ENCODE results near the gene TMEM134.
"Not testable (repeated sequence)": the region's sequence is repeated elsewhere in the genome, so short reads cannot be mapped to it uniquely, and the experiment has no call there.

Gene TMEM134

GRCh38 chr11:67428052-67429001 is 40.7 kb downstream of the TMEM134 start, which contains the start of gene RPS6KB2:
TSS of gene RPS6KB2 (plus strand) at chr11:67428494. CDS start at chr11:67428546, 52 bp downstream.
- H3K27me3 ChIP-seq (ENCODE audit: low read depth, low read length) = no peaks in the 10 kb centered on the region
- no peaks in the 10 kb centered on the region for H3K9me3 ChIP-seq (ENCODE audit: insufficient read depth, low read length)
- H2AFZ ChIP-seq (ENCODE audit: low read depth, low read length) = peak within 1 kb of the TSS; percentile 85
- peaks cover 13% of the 10 kb centered on the region for H3K4me1 ChIP-seq (ENCODE audit: low read length)
- H3K4me3 ChIP-seq (ENCODE audit: low read length) = peak within 1 kb of the TSS; percentile 86
- peak within 1 kb of the TSS; percentile 87 for H3K9ac ChIP-seq (ENCODE audit: low read length)
- H4K20me1 ChIP-seq (ENCODE audit: insufficient read depth, low read length) = no peaks in the 10 kb centered on the region
- peaks cover 18% of the 10 kb centered on the region for H3K79me2 ChIP-seq (ENCODE audit: low read length)
- H3K27ac ChIP-seq (ENCODE audit: low read length) = peak within 1 kb of the TSS; percentile 47
- peaks cover 12% of the 10 kb centered on the region for H3K36me3 ChIP-seq (replicated peaks; ENCODE audit: low read depth, low read length)
- TF ChIP-seq CTCF (IDR thresholded peaks at IDR 0.05; ENCODE audit: low read depth, low read length) (no peak), EZH2phosphoT487 (IDR thresholded peaks at IDR 0.05; ENCODE audit: low read depth) (no peak)
- H3K4me2 ChIP-seq (ENCODE audit: low read length) = peak within 1 kb of the TSS; percentile 82

- Histone ChIP-seq H2AFZ (ENCODE audit: low read depth, low read length) (peak overlapping the region; percentile 85), H3K27ac (ENCODE audit: low read length) (peak overlapping the region; percentile 44), H3K79me2 (ENCODE audit: low read length) (peaks cover 18% of the 10 kb centered on the region), H3K4me2 (ENCODE audit: low read length) (peak overlapping the region; percentile 80), H3K9ac (ENCODE audit: low read length) (peak overlapping the region; percentile 87), H3K4me3 (ENCODE audit: low read length) (peak overlapping the region; percentile 86), H3K4me1 (ENCODE audit: low read length) (peaks cover 12% of the 10 kb centered on the region)
- H3K27me3 ChIP-seq (ENCODE audit: low read depth, low read length); H3K36me3 ChIP-seq (replicated peaks; ENCODE audit: low read depth, low read length); H4K20me1 ChIP-seq (ENCODE audit: insufficient read depth, low read length); H3K9me3 ChIP-seq (ENCODE audit: insufficient read depth, low read length): not testable (repeated sequence)
Measured at GRCh38 chr11:67427364-67427859, 41.6 kb downstream of the TMEM134 start.

- Histone ChIP-seq H3K27me3 (ENCODE audit: low read depth, low read length) (peaks cover 11% of the 10 kb centered on the region), H3K4me3 (ENCODE audit: low read length) (no peak overlapping the region), H3K4me2 (ENCODE audit: low read length) (no peak overlapping the region), H2AFZ (ENCODE audit: low read depth, low read length) (no peak overlapping the region), H4K20me1 (ENCODE audit: insufficient read depth, low read length) (no peaks in the 10 kb centered on the region), H3K4me1 (ENCODE audit: low read length) (peaks cover 22% of the 10 kb centered on the region), H3K9me3 (ENCODE audit: insufficient read depth, low read length) (no peaks in the 10 kb centered on the region), H3K27ac (ENCODE audit: low read length) (no peak overlapping the region), H3K79me2 (ENCODE audit: low read length) (peaks cover 7% of the 10 kb centered on the region), H3K36me3 (replicated peaks; ENCODE audit: low read depth, low read length) (no peaks in the 10 kb centered on the region), H3K9ac (ENCODE audit: low read length) (no peak overlapping the region)
- TF ChIP-seq EZH2phosphoT487 (IDR thresholded peaks at IDR 0.05; ENCODE audit: low read depth) (no peak), CTCF (IDR thresholded peaks at IDR 0.05; ENCODE audit: low read depth, low read length) (no peak)
Measured at GRCh38 chr11:67423891-67424613, 45.0 kb downstream of the TMEM134 start.

- peaks cover 11% of the 10 kb centered on the region for H3K27me3 ChIP-seq (ENCODE audit: low read depth, low read length)
- no peak overlapping the region for H3K4me2 ChIP-seq (ENCODE audit: low read length)
- no peak overlapping the region for H3K27ac ChIP-seq (ENCODE audit: low read length)
- TF ChIP-seq EZH2phosphoT487 (IDR thresholded peaks at IDR 0.05; ENCODE audit: low read depth) (no peak), CTCF (IDR thresholded peaks at IDR 0.05; ENCODE audit: low read depth, low read length) (no peak)
- H3K36me3 ChIP-seq (replicated peaks; ENCODE audit: low read depth, low read length) = no peaks in the 10 kb centered on the region
- no peak overlapping the region for H2AFZ ChIP-seq (ENCODE audit: low read depth, low read length)
- H3K4me1 ChIP-seq (ENCODE audit: low read length) = peaks cover 27% of the 10 kb centered on the region
- H3K9ac ChIP-seq (ENCODE audit: low read length) = no peak overlapping the region
- H3K9me3 ChIP-seq (ENCODE audit: insufficient read depth, low read length) = no peaks in the 10 kb centered on the region
- H4K20me1 ChIP-seq (ENCODE audit: insufficient read depth, low read length) = no peaks in the 10 kb centered on the region
- H3K79me2 ChIP-seq (ENCODE audit: low read length) = peaks cover 1% of the 10 kb centered on the region
- no peak overlapping the region for H3K4me3 ChIP-seq (ENCODE audit: low read length)
Measured at GRCh38 chr11:67423466-67423865, 45.6 kb downstream of the TMEM134 start.
